Fibroblast of villous mesenchyme (primary cell): Measurements from ENCODE around the gene ANTXR2. TPM values are rescaled to one million over a fixed set of nuclear protein-coding genes. Genes with fewer than 3 reads are reported as not detected.
"Not testable (repeated sequence)": the region's sequence is repeated elsewhere in the genome, so short reads cannot be mapped to it uniquely, and the experiment has no call there.

Experiments used
- DNase-seq: peaks from one replicate; pipeline ENCODE4 v3.0.0-alpha.2; 2010; ENCODE audit warnings: low read depth
- H3K4me3 ChIP-seq: 2 replicates; pipeline ENCODE4 v1.5.1; 2011; ENCODE audit warnings: low read depth, mild to moderate bottlenecking, low read length
- total RNA-seq: library from RNA; depleted of rRNA; stranded (reverse); fragments of >200 nt; gene quantifications from 2 replicates; pipeline ENCODE4 v1.2.3, GENCODE V29; 2012
- TF ChIP-seq, protein P1 (sequence below): IDR thresholded peaks from 2 replicates; pipeline ENCODE4 v1.5.1; 2012; ENCODE audit warnings: low read depth, mild to moderate bottlenecking, low read length; ENCODE audit not compliant: insufficient read depth

The ANTXR2 gene
- 105 and 107 TPM in 2 replicates for total RNA-seq

DNA sequence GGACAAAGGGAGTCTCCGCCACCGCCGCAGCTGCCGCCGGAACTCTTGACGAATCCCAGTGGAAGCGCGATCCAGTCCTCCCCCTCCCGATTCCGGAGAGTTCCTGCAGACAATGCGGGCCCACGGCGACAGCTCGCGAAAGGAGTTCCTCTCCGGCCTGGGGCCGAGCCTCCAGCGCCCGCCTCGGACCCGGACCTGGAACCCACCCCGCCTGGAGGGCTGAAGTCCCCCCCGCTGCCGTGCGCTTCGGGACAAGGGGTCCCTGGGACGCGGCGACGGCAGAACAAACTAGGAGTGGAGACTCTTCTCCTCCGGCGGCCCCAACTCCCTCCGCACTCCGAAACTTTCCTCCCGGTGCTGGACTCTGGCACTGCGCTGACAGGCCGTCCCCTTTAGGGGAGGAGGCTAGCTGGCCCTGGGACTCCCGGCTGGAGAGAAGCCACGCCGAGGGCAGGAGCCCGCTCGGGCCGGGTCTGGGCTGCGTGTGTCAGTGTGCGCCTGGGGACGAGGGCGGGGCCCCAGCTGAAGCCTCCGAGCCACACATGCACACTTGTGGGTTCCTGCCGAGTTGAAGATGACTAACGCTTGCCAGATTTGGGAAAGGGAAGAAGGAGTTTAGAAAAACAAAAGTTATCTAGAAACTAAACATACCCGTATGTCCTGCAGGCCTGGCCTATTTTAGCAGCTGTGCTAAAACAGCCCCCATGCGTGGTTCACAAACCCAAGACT, at the start of gene ANTXR2:
ANTXR2 (minus strand) TSS at position 486 of the 729 bp plus-strand sequence. CDS start 669 bp downstream, outside the sequence.
- peak within 1 kb of the TSS; percentile 92 for H3K4me3 ChIP-seq
- DNase-seq: peak; percentile 98
- TF ChIP-seq, protein P1, sequence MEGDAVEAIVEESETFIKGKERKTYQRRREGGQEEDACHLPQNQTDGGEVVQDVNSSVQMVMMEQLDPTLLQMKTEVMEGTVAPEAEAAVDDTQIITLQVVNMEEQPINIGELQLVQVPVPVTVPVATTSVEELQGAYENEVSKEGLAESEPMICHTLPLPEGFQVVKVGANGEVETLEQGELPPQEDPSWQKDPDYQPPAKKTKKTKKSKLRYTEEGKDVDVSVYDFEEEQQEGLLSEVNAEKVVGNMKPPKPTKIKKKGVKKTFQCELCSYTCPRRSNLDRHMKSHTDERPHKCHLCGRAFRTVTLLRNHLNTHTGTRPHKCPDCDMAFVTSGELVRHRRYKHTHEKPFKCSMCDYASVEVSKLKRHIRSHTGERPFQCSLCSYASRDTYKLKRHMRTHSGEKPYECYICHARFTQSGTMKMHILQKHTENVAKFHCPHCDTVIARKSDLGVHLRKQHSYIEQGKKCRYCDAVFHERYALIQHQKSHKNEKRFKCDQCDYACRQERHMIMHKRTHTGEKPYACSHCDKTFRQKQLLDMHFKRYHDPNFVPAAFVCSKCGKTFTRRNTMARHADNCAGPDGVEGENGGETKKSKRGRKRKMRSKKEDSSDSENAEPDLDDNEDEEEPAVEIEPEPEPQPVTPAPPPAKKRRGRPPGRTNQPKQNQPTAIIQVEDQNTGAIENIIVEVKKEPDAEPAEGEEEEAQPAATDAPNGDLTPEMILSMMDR: no peak

- not testable (repeated sequence) for DNase-seq, H3K4me3 ChIP-seq
Observed at GRCh38 chr4:80121815-80122214, 48.8 kb upstream of the ANTXR2 start.

DNA sequence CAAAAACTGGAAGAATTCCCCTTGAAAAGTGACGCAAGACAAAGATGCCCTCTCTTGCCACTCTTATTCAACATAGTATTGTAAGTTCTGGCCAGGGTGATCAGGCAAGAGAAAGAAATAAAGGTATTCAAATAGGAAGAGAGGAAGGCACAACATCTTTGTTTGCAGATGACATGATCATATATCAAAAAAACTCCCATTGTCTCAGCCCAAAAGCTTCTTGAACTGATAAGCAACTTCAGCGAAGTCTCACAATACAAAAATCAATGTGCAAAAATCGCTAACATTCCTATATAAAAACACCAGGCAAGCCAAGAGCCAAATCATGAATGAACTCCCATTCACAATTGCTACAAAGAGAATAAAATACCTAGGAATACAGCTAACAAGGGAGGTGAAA, 46.6 kb upstream of the ANTXR2 start:
- not testable (repeated sequence) for H3K4me3 ChIP-seq, DNase-seq

DNA sequence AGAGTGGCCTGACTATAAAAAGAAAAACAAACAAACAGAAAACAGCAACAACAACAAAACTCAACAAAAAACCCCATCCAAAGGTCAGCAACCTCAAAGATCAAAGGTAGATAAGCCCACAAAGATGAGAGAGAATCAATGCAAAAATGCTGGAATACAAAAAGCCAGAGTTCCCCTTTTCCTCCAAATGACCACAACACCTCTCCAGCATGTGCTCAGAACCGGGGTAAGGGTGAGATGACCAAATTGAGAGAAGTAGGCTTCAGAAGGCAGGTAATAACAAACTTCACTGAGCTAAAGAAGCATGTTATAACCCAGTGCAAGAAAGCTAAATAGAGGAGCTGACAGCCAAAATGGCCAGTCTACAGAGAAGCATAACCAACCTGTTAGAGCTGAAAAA, 43.5 kb upstream of the ANTXR2 start:
- TF ChIP-seq, protein P1: no peak
- DNase-seq: no peak
- no peak overlapping the region for H3K4me3 ChIP-seq

DNA sequence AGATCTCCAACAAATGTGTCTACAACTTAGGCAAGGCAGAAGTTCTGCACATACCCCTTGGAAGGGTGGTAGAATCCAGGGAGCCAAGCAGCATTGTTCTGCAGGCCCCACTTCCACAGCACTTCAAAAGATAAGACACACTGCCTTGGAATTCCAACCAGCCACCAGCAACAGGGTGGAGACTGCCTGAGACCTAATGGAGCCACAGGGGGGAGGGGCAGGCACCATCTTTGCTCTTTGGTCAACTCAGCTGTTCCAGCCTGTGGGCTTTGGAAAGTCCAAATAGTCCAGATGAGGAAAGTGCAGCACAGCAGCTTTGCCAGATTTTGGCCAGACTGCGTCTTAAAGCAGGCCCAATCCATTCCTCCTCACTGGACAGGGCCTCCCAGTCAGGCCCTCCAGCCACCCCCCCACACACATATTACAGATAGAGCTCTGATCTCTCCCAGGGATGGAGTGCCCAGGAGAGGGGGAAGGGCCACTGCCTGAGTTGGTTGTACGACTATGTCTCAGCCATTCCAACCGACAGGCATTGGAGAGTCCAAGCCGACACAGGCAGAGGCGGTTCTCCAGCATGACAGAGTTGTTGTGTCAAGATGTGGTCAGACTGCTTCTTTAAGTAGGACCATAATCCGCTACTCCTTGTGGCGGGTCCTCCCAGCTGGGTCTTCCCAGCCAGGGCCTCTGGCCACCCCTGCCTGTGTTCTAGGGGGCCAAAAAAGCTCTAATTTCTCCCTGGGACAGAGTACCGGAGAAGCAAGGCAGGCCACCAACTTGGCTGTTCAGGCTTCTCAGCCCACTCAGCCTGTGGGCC, 42.5 kb upstream of the ANTXR2 start:
- H3K4me3 ChIP-seq: no peak overlapping the region
- no peak for DNase-seq
- TF ChIP-seq, protein P1: no peak

DNA sequence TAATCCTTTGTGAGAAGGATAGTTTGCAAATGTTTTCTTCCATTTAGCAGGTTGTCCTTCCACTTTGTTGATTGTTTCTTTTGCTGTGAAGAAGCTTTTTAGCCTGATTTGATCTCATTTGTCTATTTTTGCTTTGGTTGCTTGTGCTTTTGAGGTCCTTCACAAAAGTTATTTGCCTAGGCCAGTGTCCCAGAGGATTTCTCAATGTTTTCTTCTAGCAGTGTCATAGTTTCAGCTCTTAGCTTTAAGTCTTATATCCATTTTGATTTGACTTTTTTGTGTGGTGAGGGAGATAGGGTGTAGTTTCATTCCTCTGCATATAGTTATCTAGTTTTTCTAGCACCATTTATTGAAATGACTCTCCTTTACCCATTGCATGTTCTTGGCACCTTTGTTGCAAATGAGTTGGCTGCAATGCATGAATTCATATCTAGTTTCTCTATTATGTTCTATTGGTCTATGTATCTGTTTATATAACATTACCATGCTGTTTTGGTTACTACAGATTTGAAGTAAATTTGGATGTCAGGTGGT, 41.8 kb upstream of the ANTXR2 start:
- DNase-seq: no peak
- TF ChIP-seq, protein P1: no peak
- H3K4me3 ChIP-seq: no peak overlapping the region

- no peak for DNase-seq
Observed at GRCh38 chr4:80113615-80114014, 40.6 kb upstream of the ANTXR2 start.

More at GRCh38 chr4:80113615-80114014, 40.6 kb upstream of the ANTXR2 start:
- H3K4me3 ChIP-seq: no peak overlapping the region
- TF ChIP-seq, protein P1: no peak
